GM12878 (cell line): ENCODE measurements around the gene TXLNB. TPM values are rescaled to one million over a fixed set of nuclear protein-coding genes. Genes with fewer than 3 reads are reported as not detected.
A peak's percentile ranks its signal among the peaks of the same experiment; 100 is the strongest.

Experiments
- BCLAF1 ChIP-seq: fragments of 450-650 bp; IDR thresholded peaks from 2 replicates; pipeline ENCODE4 v1.6.1; 2017; ENCODE audit warnings: antibody characterized with exemption, mild to moderate bottlenecking, moderate library complexity
- BMI1 ChIP-seq: fragments of 450-650 bp; IDR thresholded peaks from 2 replicates; pipeline ENCODE4 v1.6.1; 2016; ENCODE audit warnings: mild to moderate bottlenecking, moderate library complexity, borderline replicate concordance
- CHD1 ChIP-seq: IDR thresholded peaks from 2 replicates; pipeline ENCODE4 v1.6.1; 2012; ENCODE audit warnings: low read depth, low read length, improper control_type of control experiment
- CHD2 ChIP-seq: IDR thresholded peaks from 2 replicates; pipeline ENCODE4 v1.6.1; 2011; ENCODE audit warnings: low read depth, low read length, improper control_type of control experiment, borderline replicate concordance
- ETV6 ChIP-seq, 2 experiments: fragments of 450-650 bp in 1 of 2; IDR thresholded peaks in 1 of 2; conservative IDR thresholded peaks in 1 of 2; 2 replicates each; pipeline ENCODE4 v1.6.1; 2014; ENCODE audit warnings: antibody characterized with exemption in 1 of 2, borderline replicate concordance in 1 of 2, low read depth in 1 of 2, mild to moderate bottlenecking in 1 of 2, moderate library complexity in 1 of 2
- RAD51 ChIP-seq: fragments of 450-650 bp; IDR thresholded peaks from 2 replicates; pipeline ENCODE4 v1.6.1; 2016; ENCODE audit warnings: moderate library complexity, mild to moderate bottlenecking, inconsistent platforms
- SMARCA5 ChIP-seq: fragments of 450-650 bp; IDR thresholded peaks from 2 replicates; pipeline ENCODE4 v1.6.1; 2017; ENCODE audit warnings: mild to moderate bottlenecking
- SP1 ChIP-seq: IDR thresholded peaks from one replicate; pipeline ENCODE4 v1.6.1; 2011; ENCODE audit warnings: low read depth, low read length
- SPI1 ChIP-seq: IDR thresholded peaks from 2 replicates; pipeline ENCODE4 v1.6.1; 2011; ENCODE audit warnings: low read depth, mild to moderate bottlenecking, low read length, moderate library complexity, borderline replicate concordance; ENCODE audit not compliant: insufficient read depth
- USF1 ChIP-seq: IDR thresholded peaks from 2 replicates; pipeline ENCODE4 v1.6.1; 2011; ENCODE audit warnings: borderline replicate concordance, low read depth, mild to moderate bottlenecking, moderate library complexity, mixed read lengths, low read length; ENCODE audit not compliant: insufficient read depth; ENCODE audit errors: extremely low read length
- WRNIP1 ChIP-seq: IDR thresholded peaks from 2 replicates; pipeline ENCODE4 v1.6.1; 2011; ENCODE audit warnings: low read depth, low read length, improper control_type of control experiment, borderline replicate concordance
- ZBTB4 ChIP-seq: fragments of 450-650 bp; formaldehyde crosslinking; IDR thresholded peaks from 2 replicates; pipeline ENCODE4 v1.4.0; 2022; ENCODE audit warnings: mild to moderate bottlenecking, moderate library complexity
- polyA plus RNA-seq, 11 experiments: library from polyadenylated mRNA; depleted of rRNA in 4 of 11; unstranded in 6 of 11; stranded (reverse) in 5 of 11; fragments of >200 nt; fragmentation: Nextera tagmentation in 4 of 11; fragmentation: Illumina TruSeq in 1 of 11; extraction: Ambion mirVana in 4 of 11; extraction: Trizol in 1 of 11; gene quantifications; 1 replicate in 1 of 11; 2 replicates in 10 of 11; pipeline versions ENCODE4 v1.2.1 to v1.2.3, GENCODE V29; 2011 to 2016; ENCODE audit warnings: inconsistent platforms in 2 of 11, missing spikeins in 2 of 11, low read depth in 1 of 11
- total RNA-seq, 4 experiments: library from RNA; depleted of rRNA in 3 of 4; stranded (reverse); fragments of >200 nt in 3 of 4; fragmentation: Illumina TruSeq in 1 of 4; extraction: Trizol in 1 of 4; gene quantifications; 2 replicates each; pipeline versions ENCODE4 v1.2.1 to v1.2.3, GENCODE V29; 2013 to 2021

Gene TXLNB
- total and polyA plus RNA-seq, 10 of the 15 experiments (the other 5 are each of a cell fraction or from before 2014, with no cell fraction given): 0.07 to 1.3 (median 0.22) TPM; not detected in 1

GRCh38 chr6:139271056-139271455 is 20.7 kb downstream of the TXLNB start (continued):
- TF ChIP-seq BCLAF1 (no peak), ZBTB4 (CRISPR knock-in tag) (no peak), SP1 (no peak), SMARCA5 (no peak), USF1 (no peak), WRNIP1 (no peak), CHD1 (no peak), BMI1 (no peak), ETV6 (conservative IDR thresholded peaks at IDR 0.05 in 1 of 2, IDR thresholded peaks at IDR 0.05 in 1 of 2; ENCODE audit: borderline replicate concordance in 1 of 2, low read depth in 1 of 2) (no peak), CHD2 (no peak), SPI1 (peak; percentile 73), RAD51 (no peak)
